ENCODE data around the gene HS3ST6. TPM values are rescaled to one million over a fixed set of nuclear protein-coding genes. Genes with fewer than 3 reads are reported as not detected.

Gene HS3ST6
- total RNA-seq, 1 experiment from 2014 or later = not detected

DNA sequence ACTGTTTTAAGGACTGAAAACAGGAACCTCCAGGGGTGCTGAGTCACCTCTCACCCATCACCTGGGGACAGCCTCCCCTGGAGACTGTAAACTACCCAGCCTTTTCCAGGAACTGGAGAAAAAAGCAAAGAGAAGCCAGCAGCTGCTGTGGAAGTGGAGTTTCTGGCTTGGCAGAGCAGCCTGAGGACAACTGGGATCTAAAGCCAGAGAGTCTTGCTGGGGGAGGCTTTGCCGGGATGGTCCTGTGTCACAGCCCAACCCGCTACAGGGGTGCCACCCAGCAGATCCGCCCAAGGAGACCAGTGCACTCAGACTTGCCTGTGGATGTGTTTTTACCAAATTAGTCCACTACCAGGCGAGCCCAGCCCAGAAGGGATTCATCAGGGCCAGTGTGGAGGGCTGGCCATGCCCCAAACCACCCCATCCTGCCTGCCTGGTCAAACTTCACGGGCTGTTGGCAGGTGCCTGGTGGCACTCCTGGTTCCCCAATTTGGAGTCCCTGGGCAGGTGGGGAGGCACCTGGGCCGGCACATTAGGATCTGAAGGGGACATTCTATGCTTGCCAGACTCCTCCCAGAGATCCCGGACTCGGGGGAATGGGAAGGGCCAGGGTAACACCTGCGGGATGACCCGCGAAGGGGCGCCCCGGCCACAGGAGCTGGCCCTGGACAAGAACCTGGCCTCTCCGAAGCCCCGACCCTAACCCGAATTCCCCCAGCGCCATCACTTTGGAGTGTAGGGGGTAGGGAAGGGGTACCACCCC is 24.0 kb upstream of the HS3ST6 start:
- ChIA-PET POLR2A (interaction anchor here (1.0 to 1.4 kb wide), 2 partner anchors 18 to 23 kb away, joined by 3 to 12 read pairs; partner anchors contain the start of gene RPS2), CTCF (interaction anchor here (2.0 kb wide), 1 partner anchor 13 kb away, joined by 9 read pairs; no protein-coding TSS in a partner anchor)
- Histone ChIP-seq H3K36me3 (ENCODE audit: control insufficient read depth, insufficient read depth, low read length) (no peaks in the 10 kb centered on the region; the same call in none of the 2 replicates), H3K9me3 (no peaks in the 10 kb centered on the region), H3K27me3 (replicated peaks; ENCODE audit: control insufficient read depth, insufficient read depth, low read length) (no peaks in the 10 kb centered on the region), H3K4me1 (peaks cover 28% of the 10 kb centered on the region), H3K4me3 (ENCODE audit: low read depth, low read length) (peak overlapping the region; percentile 60)
- Mint-ChIP-seq H3K36me3 (ENCODE audit: insufficient read depth, unreplicated experiment) (peaks cover 34% of the 10 kb centered on the region), H3K27ac (ENCODE audit: unreplicated experiment) (no peak overlapping the region), H3K9me3 (ENCODE audit: unreplicated experiment) (no peaks in the 10 kb centered on the region), H3K4me3 (ENCODE audit: unreplicated experiment) (peak overlapping the region; percentile 87), H3K4me1 (ENCODE audit: low read depth, unreplicated experiment) (no peaks in the 10 kb centered on the region), H3K27me3 (ENCODE audit: insufficient read depth, unreplicated experiment) (no peaks in the 10 kb centered on the region)
- intact Hi-C loops (cut with micrococcal nuclease; ENCODE audit: unreplicated experiment) = no loop called here
- TF ChIP-seq, protein P1, sequence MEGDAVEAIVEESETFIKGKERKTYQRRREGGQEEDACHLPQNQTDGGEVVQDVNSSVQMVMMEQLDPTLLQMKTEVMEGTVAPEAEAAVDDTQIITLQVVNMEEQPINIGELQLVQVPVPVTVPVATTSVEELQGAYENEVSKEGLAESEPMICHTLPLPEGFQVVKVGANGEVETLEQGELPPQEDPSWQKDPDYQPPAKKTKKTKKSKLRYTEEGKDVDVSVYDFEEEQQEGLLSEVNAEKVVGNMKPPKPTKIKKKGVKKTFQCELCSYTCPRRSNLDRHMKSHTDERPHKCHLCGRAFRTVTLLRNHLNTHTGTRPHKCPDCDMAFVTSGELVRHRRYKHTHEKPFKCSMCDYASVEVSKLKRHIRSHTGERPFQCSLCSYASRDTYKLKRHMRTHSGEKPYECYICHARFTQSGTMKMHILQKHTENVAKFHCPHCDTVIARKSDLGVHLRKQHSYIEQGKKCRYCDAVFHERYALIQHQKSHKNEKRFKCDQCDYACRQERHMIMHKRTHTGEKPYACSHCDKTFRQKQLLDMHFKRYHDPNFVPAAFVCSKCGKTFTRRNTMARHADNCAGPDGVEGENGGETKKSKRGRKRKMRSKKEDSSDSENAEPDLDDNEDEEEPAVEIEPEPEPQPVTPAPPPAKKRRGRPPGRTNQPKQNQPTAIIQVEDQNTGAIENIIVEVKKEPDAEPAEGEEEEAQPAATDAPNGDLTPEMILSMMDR (IDR thresholded peaks at IDR 0.05; ENCODE audit: insufficient read depth in 1 of 2, low read depth in 1 of 2, low read length in 1 of 2, severe bottlenecking in 1 of 2, unreplicated experiment in 1 of 2) = no peak
- TSS peak; percentile 35 for BruUV-seq (replicated peaks)
- no peak for DNase-seq

DNA sequence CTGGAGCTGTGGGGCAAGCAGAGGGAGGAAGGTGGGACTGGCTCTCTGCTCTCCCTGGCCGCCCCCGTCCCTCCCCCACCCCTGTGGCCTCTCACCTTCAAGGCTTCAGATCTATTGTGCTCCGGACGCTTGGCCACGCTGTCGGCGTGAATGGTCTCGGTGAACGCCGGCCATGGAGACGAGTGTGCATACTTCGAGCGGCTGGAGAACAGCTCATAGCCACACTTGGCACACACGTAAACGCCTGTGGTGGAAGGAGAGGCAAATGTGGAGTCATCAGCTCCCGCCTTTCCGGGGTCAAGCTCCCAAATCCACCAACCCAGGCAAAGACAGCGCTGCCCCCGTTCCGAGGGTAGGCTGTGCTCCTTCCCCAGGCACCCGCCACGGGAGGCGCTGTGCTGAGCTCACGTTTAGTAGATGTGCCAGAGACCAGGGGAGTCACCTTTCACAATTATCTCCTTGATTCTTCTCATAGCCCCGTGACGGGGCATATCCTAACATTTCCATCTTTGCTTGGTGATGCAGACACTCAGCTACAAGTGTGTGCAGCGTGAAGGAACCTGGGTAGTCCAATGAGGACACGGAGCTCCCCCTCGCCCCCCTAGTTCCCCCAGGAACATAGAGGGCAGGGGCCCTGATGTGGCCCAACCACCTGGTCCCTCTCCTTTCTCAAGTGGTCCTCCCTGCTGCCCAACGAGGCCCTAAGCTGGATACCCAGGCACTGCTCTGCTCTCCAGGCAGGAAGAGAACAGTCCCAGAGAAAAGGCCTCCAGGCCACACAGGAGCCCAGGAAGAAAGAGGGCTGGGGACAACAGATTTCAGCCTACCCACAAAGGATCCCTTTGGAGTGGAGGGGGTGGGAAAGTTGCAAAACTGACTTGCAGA is 23.2 kb upstream of the HS3ST6 start:
- H3K9me3 ChIP-seq = no peaks in the 10 kb centered on the region
- H3K27ac Mint-ChIP-seq (ENCODE audit: unreplicated experiment) = peak overlapping the region; percentile 61
- no peaks in the 10 kb centered on the region for H3K27me3 ChIP-seq (replicated peaks; ENCODE audit: control insufficient read depth, insufficient read depth, low read length)
- H3K36me3 Mint-ChIP-seq (ENCODE audit: insufficient read depth, unreplicated experiment) = peaks cover 34% of the 10 kb centered on the region
- H3K4me1 Mint-ChIP-seq (ENCODE audit: low read depth, unreplicated experiment) = no peaks in the 10 kb centered on the region
- no peaks in the 10 kb centered on the region for H3K9me3 Mint-ChIP-seq (ENCODE audit: unreplicated experiment)
- H3K4me3 Mint-ChIP-seq (ENCODE audit: unreplicated experiment) = peak overlapping the region; percentile 87
- intact Hi-C loops (cut with micrococcal nuclease; ENCODE audit: unreplicated experiment) = no loop called here
- H3K27me3 Mint-ChIP-seq (ENCODE audit: insufficient read depth, unreplicated experiment) = no peaks in the 10 kb centered on the region
- POLR2A ChIA-PET = interaction anchor here (1.0 to 1.6 kb wide), 3 partner anchors 19 to 111 kb away, joined by 3 to 29 read pairs (median 6); partner anchors contain the start of gene RPS2
- BruUV-seq (replicated peaks) = TSS peak; percentile 34
- CTCF ChIA-PET = interaction anchor here (0.6 to 2.0 kb wide), 6 partner anchors 9 to 374 kb away, joined by 3 to 9 read pairs (median 4); partner anchors contain the start of gene GFER
- TF ChIP-seq, protein P1 (IDR thresholded peaks at IDR 0.05; ENCODE audit: insufficient read depth in 1 of 2, low read depth in 1 of 2, low read length in 1 of 2, severe bottlenecking in 1 of 2, unreplicated experiment in 1 of 2) = peak in 1 of 2 experiments; percentile 61
- H3K4me1 ChIP-seq = peaks cover 28% of the 10 kb centered on the region
- DNase-seq = peak in 1 of 2 experiments; percentile 61
- H3K4me3 ChIP-seq (ENCODE audit: low read depth, low read length) = peak overlapping the region; percentile 24
- no peaks in the 10 kb centered on the region; the same call in none of the 2 replicates for H3K36me3 ChIP-seq (ENCODE audit: control insufficient read depth, insufficient read depth, low read length)

All from Caco-2 (cell line).